ENCODE measurements around the gene COG4. TPM values are rescaled to one million over a fixed set of nuclear protein-coding genes. Genes with fewer than 3 reads are reported as not detected.
A peak's percentile ranks its signal among the peaks of the same experiment; 100 is the strongest.

COG4 gene
- total RNA-seq, 1 experiment from 2014 or later = 54.2 TPM

GRCh38 chr16:70476272-70477020 lies 46.9 kb downstream of the COG4 start:
- RAD21 ChIA-PET (ENCODE audit: low non-redundant PET in 1 of 2, low total read pairs in 2 of 2, uncharacterized antibody in 2 of 2, unreplicated experiment in 2 of 2) = interaction anchor here in 1 of 2 experiments (1.5 kb wide), 1 partner anchor 96 kb away, joined by 4 read pairs; no protein-coding TSS in a partner anchor
- peak overlapping the region; percentile 83 for H3K4me2 ChIP-seq (ENCODE audit: low read length)
- peak; percentile 84 for ATAC-seq

DNA sequence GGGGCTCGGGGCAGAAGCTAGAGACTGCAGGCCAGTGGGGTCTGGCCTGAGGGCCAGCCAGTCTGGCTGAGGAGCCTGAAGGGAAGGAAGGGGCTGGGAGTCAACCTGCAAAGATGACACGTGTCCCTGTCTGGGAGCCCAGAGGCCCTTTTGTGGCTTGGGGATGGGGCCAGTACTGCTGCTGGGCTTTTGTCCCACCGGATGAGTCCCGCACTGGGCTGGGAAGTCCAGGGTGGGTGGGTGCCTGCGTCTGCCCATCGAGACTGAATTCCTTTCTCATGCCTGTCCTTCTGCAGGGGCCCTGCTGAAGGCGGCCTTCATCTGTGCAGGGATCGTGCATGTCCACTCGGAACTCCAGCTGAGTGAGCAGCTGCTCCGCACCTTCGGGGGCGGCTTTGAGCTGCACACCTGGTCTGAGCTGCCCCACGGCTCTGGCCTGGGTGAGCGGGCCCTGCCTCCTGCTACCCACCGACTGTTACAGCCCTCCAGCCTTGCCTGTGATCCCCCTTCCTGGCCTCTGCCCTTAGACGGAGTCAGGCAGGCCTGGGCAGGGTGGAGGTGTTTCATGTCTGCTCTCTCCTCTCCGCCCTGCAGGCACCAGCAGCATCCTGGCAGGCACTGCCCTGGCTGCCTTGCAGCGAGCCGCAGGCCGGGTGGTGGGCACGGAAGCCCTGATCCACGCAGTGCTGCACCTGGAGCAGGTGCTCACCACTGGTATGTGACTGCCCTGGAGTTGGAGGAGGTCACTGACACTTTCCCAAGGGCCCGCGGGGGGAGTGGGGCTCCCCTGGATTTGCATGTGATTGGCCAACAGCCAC lies 48.1 kb downstream of the COG4 start:
- intact Hi-C loops (cut with micrococcal nuclease) = no loop called here
- Histone ChIP-seq H4K20me1 (ENCODE audit: insufficient read depth) (no peaks in the 10 kb centered on the region), H3K9ac (ENCODE audit: low read length) (peak overlapping the region; percentile 18; the same call in 1 of the 2 replicates), H3K27me3 (ENCODE audit: insufficient read depth, low read length) (no peaks in the 10 kb centered on the region), H3K36me3 (ENCODE audit: control insufficient read depth in 1 of 2, insufficient read depth in 2 of 2, low read length in 2 of 2) (no peaks in the 10 kb centered on the region), H3K9me3 (ENCODE audit: control insufficient read depth in 1 of 2, insufficient read depth in 1 of 2, low read depth in 1 of 2, low read length in 2 of 2) (no peaks in the 10 kb centered on the region), H3K9me2 (ENCODE audit: insufficient read depth) (no peaks in the 10 kb centered on the region), H3K4me1 (ENCODE audit: control insufficient read depth in 1 of 2, insufficient read depth in 2 of 2, low read length in 2 of 2) (peaks cover 23 to 29% of the 10 kb centered on the region in 2 experiments), H3K79me2 (ENCODE audit: insufficient read depth, low read length) (no peaks in the 10 kb centered on the region), H2AFZ (ENCODE audit: low read depth, low read length, poor library complexity, severe bottlenecking) (no peak overlapping the region), H3K4me3 (replicated peaks in 1 of 2; ENCODE audit: low read depth in 1 of 2, low read length in 2 of 2) (no peak overlapping the region), H3K27ac (ENCODE audit: low read depth, low read length) (peak overlapping the region; percentile 63), H3K4me2 (ENCODE audit: low read length) (peak overlapping the region; percentile 83)
- DNase-seq (ENCODE audit: low read depth, low spot score) (no peak), ATAC-seq (no peak)
- BruUV-seq (replicated peaks) = no TSS peak
- ChIA-PET RAD21 (ENCODE audit: low non-redundant PET in 1 of 2, low total read pairs in 2 of 2, uncharacterized antibody in 2 of 2, unreplicated experiment in 2 of 2) (interaction anchor here in 1 of 2 experiments (1.5 kb wide), 1 partner anchor 95 kb away, joined by 4 read pairs; no protein-coding TSS in a partner anchor), CTCF (interaction anchor here (1.5 kb wide), 1 partner anchor 296 kb away, joined by 5 read pairs; no protein-coding TSS in a partner anchor), POLR2A (no interaction called here)
- TF ChIP-seq REST (IDR thresholded peaks at IDR 0.05; ENCODE audit: low read depth) (no peak), EZH2 (IDR thresholded peaks at IDR 0.05) (no peak), POLR2A (IDR thresholded peaks at IDR 0.05; ENCODE audit: borderline replicate concordance, extremely low read depth, insufficient read depth, insufficient read length) (no peak), CEBPB (IDR thresholded peaks at IDR 0.05; ENCODE audit: low read depth) (no peak), YY1 (IDR thresholded peaks at IDR 0.05; ENCODE audit: extremely low read depth, insufficient replicate concordance, low read depth, low read length) (no peak), POLR2AphosphoS5 (IDR thresholded peaks at IDR 0.05; ENCODE audit: low read depth, low read length) (no peak)
- TF ChIP-seq, protein P1, sequence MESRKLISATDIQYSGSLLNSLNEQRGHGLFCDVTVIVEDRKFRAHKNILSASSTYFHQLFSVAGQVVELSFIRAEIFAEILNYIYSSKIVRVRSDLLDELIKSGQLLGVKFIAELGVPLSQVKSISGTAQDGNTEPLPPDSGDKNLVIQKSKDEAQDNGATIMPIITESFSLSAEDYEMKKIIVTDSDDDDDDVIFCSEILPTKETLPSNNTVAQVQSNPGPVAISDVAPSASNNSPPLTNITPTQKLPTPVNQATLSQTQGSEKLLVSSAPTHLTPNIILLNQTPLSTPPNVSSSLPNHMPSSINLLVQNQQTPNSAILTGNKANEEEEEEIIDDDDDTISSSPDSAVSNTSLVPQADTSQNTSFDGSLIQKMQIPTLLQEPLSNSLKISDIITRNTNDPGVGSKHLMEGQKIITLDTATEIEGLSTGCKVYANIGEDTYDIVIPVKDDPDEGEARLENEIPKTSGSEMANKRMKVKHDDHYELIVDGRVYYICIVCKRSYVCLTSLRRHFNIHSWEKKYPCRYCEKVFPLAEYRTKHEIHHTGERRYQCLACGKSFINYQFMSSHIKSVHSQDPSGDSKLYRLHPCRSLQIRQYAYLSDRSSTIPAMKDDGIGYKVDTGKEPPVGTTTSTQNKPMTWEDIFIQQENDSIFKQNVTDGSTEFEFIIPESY (IDR thresholded peaks at IDR 0.05; ENCODE audit: extremely low read depth, insufficient replicate concordance, low read length) = no peak

More at GRCh38 chr16:70476272-70477020, 46.9 kb downstream of the COG4 start:
- H3K4me3 ChIP-seq (replicated peaks in 1 of 2; ENCODE audit: low read depth in 1 of 2, low read length in 2 of 2) = peak overlapping the region in 1 of 2 experiments; percentile 38; a peak in 2 of 4 replicates
- TF ChIP-seq POLR2A (IDR thresholded peaks at IDR 0.05; ENCODE audit: borderline replicate concordance, extremely low read depth, insufficient read depth, insufficient read length) (no peak), ZFX (IDR thresholded peaks at IDR 0.05) (peak; percentile 49; the same call in 1 of the 2 replicates)
- H3K4me1 ChIP-seq (ENCODE audit: control insufficient read depth in 1 of 2, insufficient read depth in 2 of 2, low read length in 2 of 2) = peaks cover 23 to 29% of the 10 kb centered on the region in 2 experiments
- H3K9me2 ChIP-seq (ENCODE audit: insufficient read depth) = no peaks in the 10 kb centered on the region
- no peaks in the 10 kb centered on the region for H4K20me1 ChIP-seq (ENCODE audit: insufficient read depth)
- peak overlapping the region; percentile 63 for H3K27ac ChIP-seq (ENCODE audit: low read depth, low read length)
- DNase-seq (ENCODE audit: low read depth, low spot score) = peak; percentile 49
- no peaks in the 10 kb centered on the region; a peak in 1 of 4 replicates for H3K36me3 ChIP-seq (ENCODE audit: control insufficient read depth in 1 of 2, insufficient read depth in 2 of 2, low read length in 2 of 2)
- peak overlapping the region; percentile 42 for H3K9ac ChIP-seq (ENCODE audit: low read length)
- no peaks in the 10 kb centered on the region for H3K9me3 ChIP-seq (ENCODE audit: control insufficient read depth in 1 of 2, insufficient read depth in 1 of 2, low read depth in 1 of 2, low read length in 2 of 2)
- BruUV-seq (replicated peaks) = TSS peak; percentile 31
- no peak overlapping the region for H2AFZ ChIP-seq (ENCODE audit: low read depth, low read length, poor library complexity, severe bottlenecking)
- H3K79me2 ChIP-seq (ENCODE audit: insufficient read depth, low read length) = no peaks in the 10 kb centered on the region
- intact Hi-C loops (cut with micrococcal nuclease) = no loop called here
- H3K27me3 ChIP-seq (ENCODE audit: insufficient read depth, low read length) = no peaks in the 10 kb centered on the region
- POLR2A ChIA-PET = interaction anchor here (0.9 to 1.3 kb wide), 2 partner anchors 14 to 97 kb away, joined by 3 to 4 read pairs; no protein-coding TSS in a partner anchor
- CTCF ChIA-PET = interaction anchor here (1.5 kb wide), 1 partner anchor 295 kb away, joined by 5 read pairs; no protein-coding TSS in a partner anchor
